GM12878 (cell line): ENCODE data around the gene GRK6. TPM values are rescaled to one million over a fixed set of nuclear protein-coding genes. Genes with fewer than 3 reads are reported as not detected.

Experiments used
- BACH1 ChIP-seq: fragments of 450-650 bp; IDR thresholded peaks from 2 replicates; pipeline ENCODE4 v1.6.1; 2017; ENCODE audit warnings: mild to moderate bottlenecking, borderline replicate concordance
- CBFB ChIP-seq: IDR thresholded peaks from 2 replicates; pipeline ENCODE4 v1.6.1; 2016; ENCODE audit warnings: antibody characterized with exemption, low read depth
- CHD1 ChIP-seq: IDR thresholded peaks from 2 replicates; pipeline ENCODE4 v1.6.1; 2012; ENCODE audit warnings: low read depth, low read length, improper control_type of control experiment
- CTCF ChIP-seq, 3 experiments: IDR thresholded peaks in 2 of 3; conservative IDR thresholded peaks in 1 of 3; 2 replicates each; pipeline ENCODE4 v1.5.1; 2011; ENCODE audit warnings: low read depth in 3 of 3, low read length in 3 of 3, mild to moderate bottlenecking in 3 of 3, control low read depth in 2 of 3, moderate library complexity in 2 of 3, inconsistent platforms in 1 of 3, mixed read lengths in 1 of 3; ENCODE audit not compliant: control insufficient read depth in 2 of 3, insufficient read depth in 1 of 3; ENCODE audit errors: extremely low read depth in 1 of 3
- DPF2 ChIP-seq: fragments of 450-650 bp; IDR thresholded peaks from 2 replicates; pipeline ENCODE4 v1.6.1; 2017; ENCODE audit warnings: mild to moderate bottlenecking
- EED ChIP-seq: sonication (generic); IDR thresholded peaks from 2 replicates; pipeline ENCODE4 v1.6.1; 2016; ENCODE audit warnings: antibody characterized with exemption, low read depth
- ESRRA ChIP-seq: IDR thresholded peaks from 2 replicates; pipeline ENCODE4 v1.6.1; 2012; ENCODE audit warnings: mild to moderate bottlenecking, low read length, improper control_type of control experiment
- FOXM1 ChIP-seq: IDR thresholded peaks from 2 replicates; pipeline ENCODE4 v1.6.1; 2012; ENCODE audit warnings: low read depth, mild to moderate bottlenecking, inconsistent platforms, low read length, moderate library complexity
- GABPA ChIP-seq: IDR thresholded peaks from 2 replicates; pipeline ENCODE4 v1.6.1; 2014; ENCODE audit warnings: antibody characterized with exemption, low read depth, mild to moderate bottlenecking, inconsistent platforms
- IKZF1 ChIP-seq: fragments of 450-650 bp; conservative IDR thresholded peaks from 2 replicates; pipeline ENCODE4 v1.6.1; 2017; ENCODE audit warnings: antibody characterized with exemption, mild to moderate bottlenecking
- IRF3 ChIP-seq: fragments of 450-650 bp; IDR thresholded peaks from 2 replicates; pipeline ENCODE4 v1.6.1; 2014; ENCODE audit warnings: mild to moderate bottlenecking
- MYB ChIP-seq: fragments of 150-350 bp; IDR thresholded peaks from 2 replicates; pipeline ENCODE4 v1.6.1; 2014; ENCODE audit warnings: mild to moderate bottlenecking, low read depth, low read length, borderline replicate concordance
- NFXL1 ChIP-seq: fragments of 450-650 bp; IDR thresholded peaks from 2 replicates; pipeline ENCODE4 v1.6.1; 2017; ENCODE audit warnings: antibody characterized with exemption, mild to moderate bottlenecking, borderline replicate concordance
- NKRF ChIP-seq: fragments of 450-650 bp; conservative IDR thresholded peaks from 2 replicates; pipeline ENCODE4 v1.6.1; 2017; ENCODE audit warnings: mild to moderate bottlenecking, moderate library complexity
- NRF1 ChIP-seq: conservative IDR thresholded peaks from 2 replicates; pipeline ENCODE4 v1.6.1; 2011; ENCODE audit warnings: mild to moderate bottlenecking, low read depth, low read length, improper control_type of control experiment
- RAD51 ChIP-seq: fragments of 450-650 bp; IDR thresholded peaks from 2 replicates; pipeline ENCODE4 v1.6.1; 2016; ENCODE audit warnings: moderate library complexity, mild to moderate bottlenecking, inconsistent platforms
- RBBP5 ChIP-seq: fragments of 200-600 bp; sonication (generic); conservative IDR thresholded peaks from 2 replicates; pipeline ENCODE4 v1.6.1; 2016
- SIN3A ChIP-seq: IDR thresholded peaks from 2 replicates; pipeline ENCODE4 v1.6.1; 2012; ENCODE audit warnings: low read depth, low read length, improper control_type of control experiment
- SIX5 ChIP-seq: IDR thresholded peaks from 2 replicates; pipeline ENCODE4 v1.6.1; 2011; ENCODE audit warnings: mild to moderate bottlenecking, low read depth, low read length, moderate library complexity; ENCODE audit not compliant: severe bottlenecking
- SMAD5 ChIP-seq: IDR thresholded peaks from 2 replicates; pipeline ENCODE4 v1.6.1; 2016; ENCODE audit warnings: antibody characterized with exemption, low read depth
- SMC3 ChIP-seq: IDR thresholded peaks from 2 replicates; pipeline ENCODE4 v1.6.1; 2011; ENCODE audit warnings: low read length, improper control_type of control experiment, borderline replicate concordance
- SRF ChIP-seq, 2 experiments: IDR thresholded peaks; 2 replicates each; pipeline ENCODE4 v1.6.1; 2011; ENCODE audit warnings: low read depth in 2 of 2, low read length in 2 of 2, mild to moderate bottlenecking in 1 of 2, moderate library complexity in 1 of 2
- TCF12 ChIP-seq: IDR thresholded peaks from 2 replicates; pipeline ENCODE4 v1.6.1; 2011; ENCODE audit warnings: low read depth, mild to moderate bottlenecking, low read length
- USF2 ChIP-seq: IDR thresholded peaks from 2 replicates; pipeline ENCODE4 v1.6.1; 2011; ENCODE audit warnings: low read depth, low read length, improper control_type of control experiment, borderline replicate concordance
- YBX1 ChIP-seq: fragments of 450-650 bp; IDR thresholded peaks from 2 replicates; pipeline ENCODE4 v1.6.1; 2016; ENCODE audit warnings: antibody characterized with exemption
- ZBED1 ChIP-seq: IDR thresholded peaks from 2 replicates; pipeline ENCODE4 v1.6.1; 2016; ENCODE audit warnings: borderline replicate concordance
- ZNF217 ChIP-seq: fragments of 450-650 bp; IDR thresholded peaks from 2 replicates; pipeline ENCODE4 v1.6.1; 2017; ENCODE audit warnings: antibody characterized with exemption, mild to moderate bottlenecking
- ZZZ3 ChIP-seq: IDR thresholded peaks from 2 replicates; pipeline ENCODE4 v1.6.1; 2011; ENCODE audit warnings: low read depth; ENCODE audit not compliant: control insufficient read depth, insufficient read length
- polyA plus RNA-seq, 11 experiments: library from polyadenylated mRNA; depleted of rRNA in 4 of 11; unstranded in 6 of 11; stranded (reverse) in 5 of 11; fragments of >200 nt; fragmentation: Nextera tagmentation in 4 of 11; fragmentation: Illumina TruSeq in 1 of 11; extraction: Ambion mirVana in 4 of 11; extraction: Trizol in 1 of 11; gene quantifications; 1 replicate in 1 of 11; 2 replicates in 10 of 11; pipeline versions ENCODE4 v1.2.1 to v1.2.3, GENCODE V29; 2011 to 2016; ENCODE audit warnings: inconsistent platforms in 2 of 11, missing spikeins in 2 of 11, low read depth in 1 of 11
- total RNA-seq, 4 experiments: library from RNA; depleted of rRNA in 3 of 4; stranded (reverse); fragments of >200 nt in 3 of 4; fragmentation: Illumina TruSeq in 1 of 4; extraction: Trizol in 1 of 4; gene quantifications; 2 replicates each; pipeline versions ENCODE4 v1.2.1 to v1.2.3, GENCODE V29; 2013 to 2021

The GRK6 gene
- total and polyA plus RNA-seq, 10 of the 15 experiments (the other 5 are each of a cell fraction or from before 2014, with no cell fraction given): 0.79 to 124 (median 41.6) TPM

- TF ChIP-seq SRF (IDR thresholded peaks at IDR 0.05; ENCODE audit: low read depth in 2 of 2, low read length in 2 of 2) (0 out of 4 replicates have a peak, but pooled peaks of 1 of the 2 experiments have one; percentile 24), SIN3A (no peak), DPF2 (peak; percentile 64; the same call in 1 of the 2 replicates), MYB (no peak), CBFB (0 out of 2 replicates have a peak, but pooled peaks have one; percentile 13), CTCF (IDR thresholded peaks at IDR 0.05 in 2 of 3, conservative IDR thresholded peaks at IDR 0.05 in 1 of 3; ENCODE audit: control insufficient read depth in 2 of 3, extremely low read depth in 1 of 3, insufficient read depth in 1 of 3, low read depth in 3 of 3, low read length in 3 of 3) (no peak), EED (peak; percentile 45; the same call in 1 of the 2 replicates), ZZZ3 (no peak), TCF12 (no peak), SIX5 (no peak), NRF1 (no peak), IRF3 (no peak), SMC3 (peak; percentile 11; the same call in 1 of the 2 replicates), RAD51 (no peak), NKRF (no peak), BACH1 (no peak), GABPA (no peak), ESRRA (no peak), FOXM1 (no peak), NFXL1 (no peak), ZNF217 (no peak), ZBED1 (no peak; the same call in 1 of the 2 replicates), CHD1 (no peak), RBBP5 (no peak), USF2 (no peak), IKZF1 (peak; percentile 66), YBX1 (no peak), SMAD5 (no peak)
These were observed 3.0 kb downstream of the GRK6 start (continued) for GRCh38 chr5:177429248-177430040.
